ENCODE measurements around the gene WDHD1.

Gene WDHD1

GRCh38 chr14:55053500-55053899 is 26.6 kb upstream of the WDHD1 start:
- no peak for ATAC-seq
- no peak for TF ChIP-seq PATZ1 (CRISPR knock-in tag; IDR thresholded peaks at IDR 0.05; ENCODE audit: borderline replicate concordance)
- TF ChIP-seq RARB (CRISPR knock-in tag; IDR thresholded peaks at IDR 0.05): no peak
- TF ChIP-seq SNAI2 (CRISPR knock-in tag; IDR thresholded peaks at IDR 0.05): no peak
- TF ChIP-seq CREB5 (CRISPR knock-in tag; IDR thresholded peaks at IDR 0.05; ENCODE audit: low read depth): no peak
- no peak for TF ChIP-seq CSDC2 (CRISPR knock-in tag; IDR thresholded peaks at IDR 0.05)
- TF ChIP-seq POU6F1 (CRISPR knock-in tag; IDR thresholded peaks at IDR 0.05; ENCODE audit: borderline replicate concordance, low read depth): no peak
- no peak for TF ChIP-seq GLIS3 (CRISPR knock-in tag; IDR thresholded peaks at IDR 0.05)
- TF ChIP-seq PPARA (CRISPR knock-in tag; IDR thresholded peaks at IDR 0.05; ENCODE audit: borderline replicate concordance): no peak
- TF ChIP-seq TOX (CRISPR knock-in tag; IDR thresholded peaks at IDR 0.05; ENCODE audit: borderline replicate concordance): no peak
- TF ChIP-seq ZNF565 (CRISPR knock-in tag; conservative IDR thresholded peaks at IDR 0.05; ENCODE audit: low read depth): no peak
- no peak for TF ChIP-seq ISL1 (CRISPR knock-in tag; IDR thresholded peaks at IDR 0.05)
- TF ChIP-seq ZNF70 (CRISPR knock-in tag; IDR thresholded peaks at IDR 0.05): no peak
- TF ChIP-seq ESRRG (CRISPR knock-in tag; IDR thresholded peaks at IDR 0.05): no peak

- ATAC-seq: no peak
- TF ChIP-seq TOX (CRISPR knock-in tag; IDR thresholded peaks at IDR 0.05; ENCODE audit: borderline replicate concordance) (no peak), PPARA (CRISPR knock-in tag; IDR thresholded peaks at IDR 0.05; ENCODE audit: borderline replicate concordance) (no peak), TCF4 (CRISPR knock-in tag; IDR thresholded peaks at IDR 0.05; ENCODE audit: borderline replicate concordance) (no peak), PATZ1 (CRISPR knock-in tag; IDR thresholded peaks at IDR 0.05; ENCODE audit: borderline replicate concordance) (no peak), OSR1 (CRISPR knock-in tag; IDR thresholded peaks at IDR 0.05) (no peak), GLIS3 (CRISPR knock-in tag; IDR thresholded peaks at IDR 0.05) (no peak), TSHZ2 (CRISPR knock-in tag; IDR thresholded peaks at IDR 0.05) (no peak), ZNF70 (CRISPR knock-in tag; IDR thresholded peaks at IDR 0.05) (no peak), ARNTL (CRISPR knock-in tag; IDR thresholded peaks at IDR 0.05; ENCODE audit: borderline replicate concordance, low read depth) (no peak), ZNF565 (CRISPR knock-in tag; conservative IDR thresholded peaks at IDR 0.05; ENCODE audit: low read depth) (no peak), ZNF8 (CRISPR knock-in tag; IDR thresholded peaks at IDR 0.05) (no peak), BACH2 (CRISPR knock-in tag; IDR thresholded peaks at IDR 0.05; ENCODE audit: borderline replicate concordance) (no peak)
Observed at GRCh38 chr14:55053018-55053417, 26.1 kb upstream of the WDHD1 start.

- peak; percentile 3 for ATAC-seq
- TF ChIP-seq SNAI2 (CRISPR knock-in tag; IDR thresholded peaks at IDR 0.05): no peak
- TF ChIP-seq CSRNP3 (CRISPR knock-in tag; IDR thresholded peaks at IDR 0.05): 0 out of 2 replicates have a peak, but pooled peaks have one; percentile 13
- no peak for TF ChIP-seq ZNF8 (CRISPR knock-in tag; IDR thresholded peaks at IDR 0.05)
- no peak for TF ChIP-seq BACH2 (CRISPR knock-in tag; IDR thresholded peaks at IDR 0.05; ENCODE audit: borderline replicate concordance)
- no peak for TF ChIP-seq ZFP30 (CRISPR knock-in tag; IDR thresholded peaks at IDR 0.05)
- peak; percentile 49; the same call in 1 of the 2 replicates for TF ChIP-seq PATZ1 (CRISPR knock-in tag; IDR thresholded peaks at IDR 0.05; ENCODE audit: borderline replicate concordance)
- TF ChIP-seq ARNTL (CRISPR knock-in tag; IDR thresholded peaks at IDR 0.05; ENCODE audit: borderline replicate concordance, low read depth): no peak
- TF ChIP-seq ZC3H10 (CRISPR knock-in tag; IDR thresholded peaks at IDR 0.05): no peak
Observed at GRCh38 chr14:55052269-55052930, 25.5 kb upstream of the WDHD1 start.

Data from SK-N-SH treated with all-trans-retinoic acid at 6 μM for 48 hours (cell line).